ENCODE results near the gene CTPS1.

GRCh38 chr1:40944841-40945430, 34.6 kb upstream of the CTPS1 start:
- no peak for TF ChIP-seq CTCF (IDR thresholded peaks at IDR 0.05; ENCODE audit: poor library complexity)
- no peak for TF ChIP-seq EZH2 (IDR thresholded peaks at IDR 0.05; ENCODE audit: borderline replicate concordance)
- TF ChIP-seq EZH2phosphoT487 (IDR thresholded peaks at IDR 0.05; ENCODE audit: low read depth, severe bottlenecking, unreplicated experiment), result no peak

Data from hepatocyte (in vitro differentiated cells).